NCI-H1105 treated with DMSO at 0.1 percent for 48 hours (cell line): Measurements from ENCODE around the gene FCHSD2.
"Not testable (repeated sequence)": the region's sequence is repeated elsewhere in the genome, so short reads cannot be mapped to it uniquely, and the experiment has no call there.

Source experiments
- DNase-seq: peaks from one replicate; lab custom pipeline; 2025; lab: John Stamatoyannopoulos, UW

Gene FCHSD2

GRCh38 chr11:72834905-72835304 is 307.2 kb downstream of the FCHSD2 start:
- no peak for DNase-seq

DNA sequence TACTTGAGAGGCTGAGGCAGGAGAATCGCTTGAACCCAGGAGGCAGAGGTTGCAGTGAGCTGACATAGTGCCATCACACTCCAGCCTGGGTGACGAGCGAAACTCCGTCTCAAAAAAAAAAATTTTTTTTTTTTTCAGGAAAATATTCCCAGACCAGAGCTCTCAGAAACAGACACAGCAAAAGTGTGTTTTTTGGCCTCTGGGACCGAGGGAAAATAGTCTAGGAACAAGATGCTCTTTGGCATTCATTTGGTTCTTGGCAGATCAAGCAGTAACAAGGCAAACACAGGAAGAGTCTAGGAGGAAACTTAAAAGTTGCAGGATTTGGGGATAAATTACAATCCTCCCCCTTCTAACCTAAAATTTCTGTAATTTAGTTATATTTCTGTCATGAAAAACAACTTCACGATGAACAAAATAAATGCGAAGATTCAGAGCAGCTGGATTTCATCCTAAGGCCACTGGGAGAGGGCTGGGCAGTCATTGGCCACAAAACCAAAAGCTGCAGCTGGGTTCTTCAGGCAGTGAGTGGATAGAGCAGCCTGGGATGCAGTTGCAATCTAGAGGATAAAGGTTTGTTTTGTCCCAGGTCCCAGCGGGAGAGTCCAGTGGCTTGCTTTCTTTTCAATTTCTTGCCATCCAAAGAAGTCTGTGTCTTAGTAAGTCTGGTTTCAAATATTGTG is 308.2 kb downstream of the FCHSD2 start:
- no peak for DNase-seq

- DNase-seq: no peak
Observed at GRCh38 chr11:72833083-72833733, 308.9 kb downstream of the FCHSD2 start.

- DNase-seq: no peak
Observed at GRCh38 chr11:72832301-72833082, 309.6 kb downstream of the FCHSD2 start.

DNA sequence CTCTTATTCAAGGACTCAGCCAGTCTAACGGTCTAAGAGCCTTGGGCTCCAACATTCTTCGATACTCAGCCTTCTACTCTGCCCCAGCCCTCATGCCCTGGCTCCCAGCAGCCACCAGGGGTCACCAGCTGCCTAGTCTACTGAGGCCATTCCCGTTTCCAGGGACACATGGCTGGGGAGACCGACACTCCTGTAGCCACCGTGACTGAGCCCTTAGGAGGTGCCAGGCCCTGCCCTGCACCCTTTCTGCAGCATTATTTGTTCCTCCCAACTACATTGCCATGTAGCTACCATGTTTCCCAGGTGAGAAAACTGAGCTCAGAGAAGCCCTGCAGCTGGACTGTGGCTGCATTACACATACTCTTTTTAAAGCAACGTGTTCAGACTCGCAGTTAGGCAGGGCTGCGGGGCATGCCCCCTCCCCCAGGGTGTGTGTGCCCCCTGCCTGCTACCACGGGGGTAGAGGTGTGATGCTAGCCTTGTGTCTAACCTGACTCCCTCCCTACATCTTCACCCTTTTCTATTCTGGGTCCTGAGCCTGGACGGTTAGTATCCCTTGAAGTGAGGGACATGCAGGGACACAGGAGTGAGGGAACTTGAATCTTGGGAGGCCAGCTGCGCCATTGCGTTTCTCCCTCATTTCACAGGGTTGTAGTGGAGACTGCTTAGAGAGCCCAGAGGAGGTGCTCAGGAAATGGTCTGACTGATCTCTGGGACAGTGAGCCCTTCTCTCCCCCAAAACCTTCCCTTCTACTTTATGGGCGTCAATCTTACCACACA is 310.4 kb downstream of the FCHSD2 start:
- peak; percentile 76 for DNase-seq

DNA sequence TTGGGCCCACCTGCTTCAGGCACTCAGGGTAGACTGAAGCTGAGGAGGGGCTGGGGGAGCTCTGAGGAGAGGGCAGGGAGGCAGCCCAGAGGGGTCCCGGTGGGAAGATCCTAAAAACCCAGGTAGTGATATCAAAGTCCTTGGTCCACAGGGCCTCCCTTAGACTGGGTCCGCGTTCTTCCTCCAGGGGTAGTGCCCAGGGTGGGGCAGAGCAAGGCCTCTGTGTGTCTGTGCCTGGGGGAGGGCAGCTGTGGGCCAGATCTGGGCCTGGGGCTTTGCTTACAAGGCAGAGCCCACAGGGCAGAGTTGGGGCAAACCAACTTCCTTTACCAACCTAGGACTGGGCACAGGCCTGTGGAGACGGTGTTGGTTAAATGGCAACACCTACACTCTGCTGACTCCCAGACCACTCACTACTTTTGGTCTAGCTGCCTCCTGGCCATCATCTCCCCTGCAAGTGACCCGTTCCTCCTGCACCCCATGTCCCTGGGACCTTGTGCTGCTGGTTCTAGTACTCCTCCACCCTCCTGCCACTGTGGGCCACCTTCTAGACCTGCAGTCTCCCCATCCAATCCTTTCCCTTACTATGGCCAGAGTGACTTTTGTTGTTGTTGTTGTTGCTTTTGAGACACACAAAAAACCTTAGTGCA is 312.1 kb downstream of the FCHSD2 start:
- no peak for DNase-seq

DNA sequence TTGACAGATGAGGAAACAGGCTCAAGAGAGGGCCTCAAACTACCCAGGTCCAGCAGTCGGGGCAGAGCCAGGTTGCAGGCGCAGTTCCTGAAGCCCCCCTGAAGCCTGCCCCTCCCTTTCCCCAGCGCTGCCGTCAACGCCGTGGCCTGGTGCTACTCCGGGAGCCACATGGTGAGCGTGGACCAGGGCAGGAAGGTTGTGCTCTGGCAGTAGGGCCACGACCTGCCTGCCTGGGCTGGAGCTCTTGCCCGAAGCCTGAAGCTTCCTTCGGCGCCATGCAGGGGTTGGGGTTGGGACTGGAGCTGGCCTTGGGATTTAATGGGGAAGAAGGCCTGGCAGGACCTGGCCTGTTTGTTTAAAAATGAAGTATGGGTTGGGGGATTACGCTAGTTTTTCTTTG is 312.9 kb downstream of the FCHSD2 start:
- no peak for DNase-seq

GRCh38 chr11:72828692-72829101 is 313.4 kb downstream of the FCHSD2 start:
- no peak for DNase-seq

DNA sequence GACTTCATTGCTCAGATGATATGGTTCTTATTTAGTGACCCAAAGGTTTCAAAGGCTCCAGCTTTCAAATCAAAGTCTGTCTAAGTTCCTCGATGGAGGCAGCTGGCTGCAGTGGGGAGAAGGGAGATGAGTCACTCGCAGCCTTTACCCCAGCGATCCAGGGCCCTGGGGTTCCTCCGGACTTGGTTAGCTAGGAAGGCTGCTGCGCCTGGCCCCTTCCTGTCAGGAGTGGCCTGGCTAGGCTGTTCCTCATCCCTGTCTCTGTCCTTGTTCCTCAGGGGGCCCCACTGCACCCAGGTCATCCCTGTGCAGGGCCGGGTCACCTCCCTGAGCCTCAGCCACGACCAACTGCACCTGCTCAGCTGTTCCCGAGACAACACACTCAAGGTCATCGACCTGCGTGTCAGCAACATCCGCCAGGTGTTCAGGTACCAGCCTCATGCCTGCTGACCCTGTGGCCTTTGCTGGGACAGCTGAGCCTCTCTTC is 314.0 kb downstream of the FCHSD2 start:
- no peak for DNase-seq

DNA sequence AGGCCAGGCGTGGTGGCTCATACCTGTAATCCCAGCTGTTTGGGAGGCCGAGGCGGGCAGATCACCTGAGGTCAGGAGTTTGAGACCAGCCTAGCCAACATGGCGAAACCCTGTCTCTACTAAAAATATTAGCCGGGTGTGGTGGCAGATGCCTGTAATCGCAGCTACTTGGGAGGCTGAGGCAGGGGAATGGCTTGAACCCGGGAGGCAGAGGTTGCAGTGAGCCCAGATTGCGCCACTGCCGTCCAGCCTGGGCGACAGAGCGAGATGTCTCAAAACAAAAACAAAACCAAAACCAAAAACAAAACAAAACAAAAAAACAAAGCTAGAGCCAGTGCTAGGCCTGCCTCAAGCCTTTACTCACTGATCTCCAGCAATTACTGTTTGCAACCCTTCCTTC is 314.5 kb downstream of the FCHSD2 start:
- not testable (repeated sequence) for DNase-seq

- DNase-seq: no peak
Observed at GRCh38 chr11:72826942-72827480, 315.1 kb downstream of the FCHSD2 start.

DNA sequence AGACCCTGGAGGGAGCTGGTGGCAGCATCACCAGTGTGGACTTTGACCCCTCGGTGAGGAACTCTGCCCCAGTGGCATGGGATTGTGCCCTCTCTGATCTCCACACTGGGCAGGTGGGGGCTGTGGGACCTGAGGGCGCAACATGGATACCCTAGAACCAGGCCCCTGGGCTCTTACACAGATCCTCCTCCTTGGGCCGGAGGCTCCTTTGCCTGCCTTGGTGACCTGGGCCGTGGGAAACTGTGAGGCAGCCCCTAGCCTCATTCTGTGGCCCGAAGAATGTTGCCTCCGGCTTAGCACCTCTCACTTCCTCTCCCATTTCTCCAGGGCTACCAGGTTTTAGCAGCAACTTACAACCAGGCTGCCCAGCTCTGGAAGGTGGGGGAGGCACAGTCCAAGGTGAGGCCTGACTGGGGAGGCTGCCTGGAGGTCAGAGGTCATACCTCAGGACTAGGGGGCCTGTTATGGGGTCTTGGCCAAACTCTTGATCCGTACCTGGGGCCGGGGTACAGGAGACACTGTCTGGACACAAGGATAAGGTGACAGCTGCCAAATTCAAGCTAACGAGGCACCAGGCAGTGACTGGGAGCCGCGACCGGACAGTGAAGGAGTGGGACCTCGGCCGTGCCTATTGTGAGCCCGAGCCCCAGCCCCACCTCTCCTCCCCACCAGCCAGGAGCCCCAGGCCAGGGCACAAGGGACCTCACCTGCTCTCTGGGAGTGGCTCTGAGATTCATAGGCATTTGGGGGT is 315.8 kb downstream of the FCHSD2 start:
- DNase-seq: no peak

DNA sequence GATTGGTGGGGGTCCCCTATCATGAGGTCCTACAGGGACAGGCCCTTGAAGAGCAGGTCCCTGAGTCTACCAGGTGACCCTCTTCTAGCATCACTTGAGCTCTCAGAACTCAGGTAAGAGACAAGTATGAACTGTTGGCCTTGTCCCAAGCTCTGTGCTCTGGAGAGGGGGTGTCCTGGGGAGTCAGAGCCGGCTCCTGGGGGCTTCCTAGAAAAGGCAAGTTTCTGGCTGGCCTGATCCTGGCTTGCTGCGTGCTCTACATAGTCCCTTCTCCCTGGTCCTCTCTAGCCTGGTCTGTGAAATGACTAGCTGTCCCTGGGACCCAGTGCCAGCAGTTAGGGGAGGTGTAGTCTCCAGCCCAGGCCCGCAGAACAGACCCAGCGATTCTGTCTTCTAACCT is 316.5 kb downstream of the FCHSD2 start:
- no peak for DNase-seq

GRCh38 chr11:72824811-72825505 is 317.2 kb downstream of the FCHSD2 start:
- no peak for DNase-seq

DNA sequence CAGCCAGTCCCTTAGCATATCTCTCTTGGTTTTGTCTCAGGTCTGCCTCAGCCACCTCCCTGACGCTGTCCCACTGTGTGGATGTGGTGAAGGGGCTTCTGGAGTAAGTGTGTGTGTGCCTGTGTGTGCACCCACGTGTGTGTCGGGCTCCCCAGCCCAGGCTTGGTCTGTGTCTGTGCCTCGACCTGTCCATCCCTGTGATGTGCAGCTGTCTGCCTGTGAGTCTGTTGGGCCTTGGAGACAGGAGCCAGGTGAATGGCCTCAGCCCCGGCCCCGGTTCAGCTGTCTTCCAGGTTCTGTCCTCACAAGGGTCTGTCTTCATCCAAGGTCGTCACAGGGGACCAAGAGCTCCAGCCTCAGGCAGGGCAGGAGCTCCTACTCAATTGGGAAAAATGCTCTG is 318.1 kb downstream of the FCHSD2 start:
- no peak for DNase-seq

- DNase-seq: no peak
Observed at GRCh38 chr11:72823105-72823804, 318.9 kb downstream of the FCHSD2 start.

DNA sequence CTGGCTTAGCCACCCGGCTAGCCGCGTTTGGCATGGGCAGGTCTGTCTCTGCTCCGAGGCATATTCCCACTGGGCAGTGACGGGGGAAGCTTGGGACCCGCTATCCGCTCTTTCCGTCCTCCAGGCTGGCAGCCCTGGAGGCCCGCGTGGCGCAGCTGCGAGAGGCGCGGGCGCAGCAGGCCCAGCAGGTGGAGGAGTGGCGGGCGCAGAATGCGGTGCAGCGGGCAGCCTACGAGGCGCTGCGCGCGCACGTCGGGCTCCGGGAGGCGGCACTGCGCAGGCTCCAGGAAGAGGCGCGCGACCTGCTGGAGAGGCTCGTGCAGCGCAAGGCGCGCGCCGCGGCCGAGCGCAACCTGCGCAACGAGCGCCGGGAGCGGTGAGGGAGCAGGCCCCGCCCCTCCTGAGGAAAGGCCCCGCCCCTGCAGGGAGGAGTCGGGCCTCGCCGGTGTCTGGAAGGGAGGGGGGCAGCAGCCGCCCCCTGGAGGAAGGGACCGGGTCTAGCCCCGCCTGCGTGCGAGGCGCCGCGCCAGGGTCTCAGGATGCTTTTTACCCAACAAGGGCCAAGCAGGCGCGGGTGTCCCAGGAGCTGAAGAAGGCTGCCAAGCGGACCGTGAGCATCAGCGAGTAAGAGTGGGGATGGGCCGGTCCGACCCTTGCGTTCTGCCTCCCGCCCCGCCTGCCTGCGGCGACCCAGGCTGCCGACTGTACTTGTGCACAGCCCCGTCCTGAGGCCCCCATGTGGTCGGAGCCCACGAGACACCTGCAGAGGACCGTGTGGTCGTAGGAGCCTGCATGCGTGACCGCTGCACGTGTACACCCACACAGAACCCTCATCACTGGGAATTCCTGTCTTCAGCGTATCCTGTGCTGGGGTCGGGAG is 320.0 kb downstream of the FCHSD2 start:
- peak; percentile 91 for DNase-seq

DNA sequence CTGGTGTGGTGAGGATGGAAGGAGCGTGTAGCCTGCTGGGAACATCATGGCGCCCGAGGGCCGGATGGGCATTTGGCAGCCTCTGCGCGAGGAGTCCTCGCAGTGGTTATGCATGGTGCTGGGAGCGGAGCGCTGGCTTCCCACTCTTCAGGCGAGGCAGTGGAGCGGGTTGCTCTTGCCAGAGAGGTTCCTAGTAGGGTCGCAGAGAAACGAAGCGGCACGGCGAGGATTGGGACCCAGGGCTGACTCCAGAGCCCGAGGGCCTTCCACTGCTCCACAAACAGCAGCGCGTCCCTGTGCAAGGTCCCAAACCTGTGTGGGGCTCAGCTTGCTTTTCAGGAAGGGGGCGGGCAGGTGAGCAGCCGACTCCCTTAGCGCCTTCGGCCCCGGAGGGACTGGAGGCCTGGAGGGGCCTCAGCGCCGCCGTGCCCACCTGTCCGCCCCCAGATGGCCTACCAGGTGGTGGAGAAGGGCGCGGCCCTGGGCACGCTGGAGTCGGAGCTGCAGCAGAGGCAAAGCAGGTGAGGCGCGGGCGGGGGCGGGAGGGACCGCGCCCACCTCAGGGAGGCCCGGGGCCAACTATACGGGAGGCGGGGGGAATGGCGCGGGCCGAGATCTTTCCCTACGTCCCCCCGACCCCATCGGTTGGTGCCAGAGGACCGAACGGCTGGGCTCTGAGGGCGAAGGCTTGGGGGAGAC is 320.7 kb downstream of the FCHSD2 start:
- peak; percentile 53 for DNase-seq
